HT-29 (cell line): ENCODE results near the gene RAB3B. TPM values are rescaled to one million over a fixed set of nuclear protein-coding genes. Genes with fewer than 3 reads are reported as not detected.
"Not testable (repeated sequence)": the region's sequence is repeated elsewhere in the genome, so short reads cannot be mapped to it uniquely, and the experiment has no call there.

ENCODE experiments used
- DNase-seq: peaks from one replicate; pipeline ENCODE4 v3.0.0-alpha.2; 2015; ENCODE audit warnings: low spot score
- small RNA-seq: library from RNA; depleted of rRNA; stranded (forward); fragments of <200 nt; gene quantifications from one replicate; pipeline ENCODE3, GENCODE V24; 2014
- total RNA-seq: library from RNA; depleted of rRNA; stranded (reverse); fragments of >200 nt; shearing (Covaris generic); gene quantifications from 2 replicates; pipeline ENCODE4 v1.2.3, GENCODE V29; 2014; rRNA removed

RAB3B gene
- total RNA-seq, 1 experiment from 2014 or later = 0.20 TPM

- not testable (repeated sequence) for DNase-seq
Observed at GRCh38 chr1:51873270-51873669, 117.2 kb downstream of the RAB3B start.

GRCh38 chr1:51871351-51871975 lies 119.0 kb downstream of the RAB3B start:
- DNase-seq = no peak

GRCh38 chr1:51870603-51871350 lies 119.7 kb downstream of the RAB3B start:
- no peak for DNase-seq

GRCh38 chr1:51867479-51868232 lies 122.8 kb downstream of the RAB3B start:
- no peak for DNase-seq

- DNase-seq = no peak
Observed at GRCh38 chr1:51863384-51863783, 127.1 kb downstream of the RAB3B start.

GRCh38 chr1:51861669-51862068 lies 128.8 kb downstream of the RAB3B start:
- DNase-seq = no peak

GRCh38 chr1:51859735-51860134 lies 130.8 kb downstream of the RAB3B start:
- DNase-seq = no peak

- DNase-seq = no peak
Observed at GRCh38 chr1:51859333-51859732, 131.2 kb downstream of the RAB3B start.

GRCh38 chr1:51858892-51859291 lies 131.6 kb downstream of the RAB3B start:
- no peak for DNase-seq

Small RNA genes lying within 50 kb of the gene (small RNA-seq; reads per million reads assigned to genes)
- gene RN7SL290P = not detected
- 3.6 reads per million, percentile 78 among the genes with 10 or more reads in this experiment for gene RNA5SP48

Other genes starting within 250 kb of the RAB3B start
- 24.6 and 41.1 TPM in 2 replicates for gene NRDC, start 112.0 kb downstream of the RAB3B start, total RNA-seq
- 20.7 and 24.5 TPM in 2 replicates for gene KTI12, start 43.1 kb upstream of the RAB3B start, total RNA-seq
- 27.3 and 28.7 TPM in 2 replicates for gene TXNDC12, start 64.5 kb upstream of the RAB3B start, total RNA-seq
- gene BTF3L4, start 65.6 kb upstream of the RAB3B start, total RNA-seq = 19.0 and 22.6 TPM in 2 replicates
- gene ZFYVE9, start 151.4 kb upstream of the RAB3B start, total RNA-seq = 5.3 and 6.3 TPM in 2 replicates